DOHH2 (cell line): ENCODE results near the gene ADRA2B.
"Not testable (repeated sequence)": the region's sequence is repeated elsewhere in the genome, so short reads cannot be mapped to it uniquely, and the experiment has no call there.

ENCODE experiments used
- H3F3A ChIP-seq: fragments of 200-600 bp; sonication (generic), shearing (Covaris generic); 2 replicates; pipeline ENCODE4 v1.6.0; 2016; ENCODE audit warnings: antibody characterized with exemption, mild to moderate bottlenecking; ENCODE audit not compliant: control insufficient read depth, insufficient read depth
- H3K27ac ChIP-seq: fragments of 200-600 bp; sonication (generic); 2 replicates; pipeline ENCODE4 v1.5.1; 2014; ENCODE audit warnings: low read depth, mild to moderate bottlenecking, low read length, moderate library complexity
- H3K27me3 ChIP-seq: fragments of 200-600 bp; sonication (generic); 2 replicates; pipeline ENCODE4 v1.6.1; 2014; ENCODE audit warnings: mild to moderate bottlenecking, low read length, mixed read lengths; ENCODE audit not compliant: control insufficient read depth
- H3K36me3 ChIP-seq: fragments of 200-600 bp; sonication (generic); 2 replicates; pipeline ENCODE4 v1.6.1; 2014; ENCODE audit warnings: mild to moderate bottlenecking, low read length, moderate library complexity, mixed read lengths; ENCODE audit not compliant: control insufficient read depth
- H3K4me1 ChIP-seq: fragments of 200-600 bp; sonication (generic); 2 replicates; pipeline ENCODE4 v1.6.1; 2014; ENCODE audit warnings: mild to moderate bottlenecking, low read length, mixed read lengths; ENCODE audit not compliant: control insufficient read depth
- H3K4me2 ChIP-seq: fragments of 200-600 bp; sonication (generic); 2 replicates; pipeline ENCODE4 v1.6.0; 2014; ENCODE audit warnings: mild to moderate bottlenecking, low read length, moderate library complexity
- H3K4me3 ChIP-seq: fragments of 200-600 bp; sonication (generic); 2 replicates; pipeline ENCODE4 v1.5.1; 2014; ENCODE audit warnings: mild to moderate bottlenecking, low read length, mixed read lengths
- H3K79me2 ChIP-seq: fragments of 200-600 bp; sonication (generic); 2 replicates; pipeline ENCODE4 v1.6.1; 2014; ENCODE audit warnings: mild to moderate bottlenecking, low read length, mixed read lengths; ENCODE audit not compliant: control insufficient read depth
- H3K9me2 ChIP-seq: fragments of 200-600 bp; sonication (generic); replicated peaks from 2 replicates; pipeline ENCODE4 v1.6.1; 2014; ENCODE audit warnings: mild to moderate bottlenecking, low read length, mixed read lengths; ENCODE audit not compliant: control insufficient read depth
- H3K9me3 ChIP-seq: fragments of 200-600 bp; sonication (generic); 2 replicates; pipeline ENCODE4 v1.6.1; 2014; ENCODE audit warnings: antibody characterized with exemption, low read length, mixed read lengths; ENCODE audit not compliant: control insufficient read depth, insufficient read depth
- H4K20me1 ChIP-seq: fragments of 200-600 bp; sonication (generic); 2 replicates; pipeline ENCODE4 v1.6.0; 2014; ENCODE audit warnings: low read depth, mild to moderate bottlenecking, antibody characterized with exemption, low read length, moderate library complexity; ENCODE audit not compliant: control insufficient read depth, insufficient read depth
- CTCF ChIP-seq: fragments of 200-600 bp; sonication (generic); IDR thresholded peaks from one replicate; pipeline ENCODE4 v1.5.1; 2014; ENCODE audit warnings: antibody characterized with exemption, mild to moderate bottlenecking, low read depth, low read length; ENCODE audit not compliant: poor library complexity, severe bottlenecking
- EZH2phosphoT487 ChIP-seq: fragments of 200-600 bp; sonication (generic); IDR thresholded peaks from 2 replicates; pipeline ENCODE4 v1.6.1; 2017; ENCODE audit warnings: borderline replicate concordance, mild to moderate bottlenecking, antibody characterized with exemption, low read length, moderate library complexity, mixed read lengths

Gene ADRA2B

DNA sequence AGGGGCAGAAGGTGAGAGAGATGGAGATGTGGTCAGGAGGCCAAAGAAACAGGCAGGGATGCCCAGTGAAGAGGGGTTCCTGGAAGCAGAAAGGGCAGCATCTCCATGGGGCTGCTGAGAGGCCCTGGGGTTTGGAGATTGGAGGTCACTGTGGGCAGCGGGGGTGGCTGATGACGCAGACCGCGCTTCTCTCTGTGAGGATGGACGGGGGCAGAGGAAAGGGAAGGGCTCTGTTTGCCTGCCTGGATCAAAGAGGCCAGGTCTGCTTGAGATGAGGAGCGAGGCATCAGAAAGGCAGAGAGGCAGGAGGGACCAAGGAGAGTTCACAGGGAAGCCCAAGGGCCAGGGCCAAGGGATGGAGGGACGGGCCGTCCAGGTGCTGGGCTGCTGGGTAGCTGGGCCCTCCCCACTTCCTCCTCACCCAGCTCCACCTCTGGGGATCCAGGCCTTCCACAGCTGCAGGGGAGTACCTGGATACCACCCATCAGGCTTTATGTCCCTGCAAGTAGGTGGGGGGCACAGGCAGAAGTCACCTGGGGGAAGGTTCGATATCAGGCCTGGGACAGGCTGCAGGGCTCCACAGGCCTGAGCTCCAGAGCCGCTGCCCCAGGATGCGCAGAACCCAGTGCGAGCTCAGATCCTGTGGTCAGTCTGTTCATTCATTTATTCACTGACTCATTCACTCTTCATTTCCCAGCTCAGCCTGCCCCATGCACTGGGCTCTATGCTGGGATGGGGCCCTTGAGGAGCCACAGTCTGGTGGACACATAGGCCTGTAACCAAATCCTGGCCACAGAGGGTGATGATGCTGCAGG, 30.6 kb downstream of the ADRA2B start:
- H3K36me3 ChIP-seq: no peaks in the 10 kb centered on the region
- no peaks in the 10 kb centered on the region for H3K9me3 ChIP-seq
- no peak overlapping the region for H3K4me2 ChIP-seq
- no peaks in the 10 kb centered on the region for H3K79me2 ChIP-seq
- H3K4me1 ChIP-seq: peaks cover 6% of the 10 kb centered on the region; the same call in 1 of the 2 replicates
- H3K27me3 ChIP-seq: no peaks in the 10 kb centered on the region
- TF ChIP-seq CTCF (no peak), EZH2phosphoT487 (no peak)
- H3K27ac ChIP-seq: no peak overlapping the region
- H3K4me3 ChIP-seq: no peak overlapping the region
- H3F3A ChIP-seq: no peaks in the 10 kb centered on the region
- H4K20me1 ChIP-seq: no peaks in the 10 kb centered on the region
- no peaks in the 10 kb centered on the region for H3K9me2 ChIP-seq

- not testable (repeated sequence) for H3K4me2 ChIP-seq, H3K4me1 ChIP-seq, H3K27ac ChIP-seq
These were observed 31.4 kb downstream of the ADRA2B start for GRCh38 chr2:96084858-96085518.

GRCh38 chr2:96083989-96084857, 32.1 kb downstream of the ADRA2B start:
- no peaks in the 10 kb centered on the region for H3F3A ChIP-seq
- peaks cover 2% of the 10 kb centered on the region; the same call in 1 of the 2 replicates for H3K27me3 ChIP-seq
- H3K27ac ChIP-seq: no peak overlapping the region
- peaks cover 6% of the 10 kb centered on the region; the same call in 1 of the 2 replicates for H3K4me1 ChIP-seq
- H3K9me3 ChIP-seq: no peaks in the 10 kb centered on the region
- H3K36me3 ChIP-seq: no peaks in the 10 kb centered on the region
- no peaks in the 10 kb centered on the region for H3K9me2 ChIP-seq
- H3K4me2 ChIP-seq: no peak overlapping the region
- no peaks in the 10 kb centered on the region for H3K79me2 ChIP-seq
- H4K20me1 ChIP-seq: no peaks in the 10 kb centered on the region
- no peak for TF ChIP-seq CTCF
- no peak for TF ChIP-seq EZH2phosphoT487
- no peak overlapping the region for H3K4me3 ChIP-seq

More at GRCh38 chr2:96084858-96085518, 31.4 kb downstream of the ADRA2B start:
- H3K79me2 ChIP-seq, H3K4me3 ChIP-seq, H3K36me3 ChIP-seq, H3K27me3 ChIP-seq, H3F3A ChIP-seq, H3K9me2 ChIP-seq, H4K20me1 ChIP-seq, H3K9me3 ChIP-seq: not testable (repeated sequence)
